VCaP (cell line): Measurements from ENCODE around the gene LSM2.

ENCODE experiments used
- H3K27ac ChIP-seq: fragments of 450-650 bp; 2 replicates; pipeline ENCODE4 v1.5.1; 2017
- CTCF ChIP-seq: fragments of 450-650 bp; conservative IDR thresholded peaks from 2 replicates; pipeline ENCODE4 v1.5.1; 2017; ENCODE audit warnings: mild to moderate bottlenecking, moderate library complexity

Gene LSM2

GRCh38 chr6:31770860-31771259 is 35.9 kb downstream of the LSM2 start:
- TF ChIP-seq CTCF: no peak
- H3K27ac ChIP-seq: no peak overlapping the region

- peak; percentile 86 for TF ChIP-seq CTCF
- no peak overlapping the region for H3K27ac ChIP-seq
These were observed 36.9 kb downstream of the LSM2 start for GRCh38 chr6:31769684-31770371.

GRCh38 chr6:31768363-31769257 is 38.2 kb downstream of the LSM2 start:
- no peak overlapping the region for H3K27ac ChIP-seq
- TF ChIP-seq CTCF: no peak

GRCh38 chr6:31767096-31767645 is 39.6 kb downstream of the LSM2 start:
- no peak overlapping the region for H3K27ac ChIP-seq
- no peak for TF ChIP-seq CTCF

- TF ChIP-seq CTCF: no peak
- no peak overlapping the region for H3K27ac ChIP-seq
These were observed 40.6 kb downstream of the LSM2 start for GRCh38 chr6:31765910-31766794.

GRCh38 chr6:31765559-31765909 is 41.2 kb downstream of the LSM2 start:
- TF ChIP-seq CTCF: no peak

More at GRCh38 chr6:31765559-31765909, 41.2 kb downstream of the LSM2 start:
- no peak overlapping the region for H3K27ac ChIP-seq
